Measurements from ENCODE around the gene EIF2B5. TPM values are rescaled to one million over a fixed set of nuclear protein-coding genes. Genes with fewer than 3 reads are reported as not detected.

Gene EIF2B5
- polyA plus RNA-seq, 1 donor (not counting 4 experiments of a cell fraction or from before 2014, with no cell fraction given): 37.9 TPM

GRCh38 chr3:184175981-184176376 lies 40.8 kb downstream of the EIF2B5 start:
- Histone ChIP-seq H3K27me3 (ENCODE audit: control insufficient read depth, extremely low read depth, insufficient read depth, low read length) (no peaks in the 10 kb centered on the region), H4K20me1 (ENCODE audit: control insufficient read depth, extremely low read depth, insufficient read depth, low read length) (no peaks in the 10 kb centered on the region), H3K9me3 (ENCODE audit: control insufficient read depth, low read depth, low read length) (no peaks in the 10 kb centered on the region), H3K9ac (ENCODE audit: control insufficient read depth, extremely low read depth, insufficient read depth, low read length) (peak overlapping the region; percentile 91), H2AFZ (ENCODE audit: control insufficient read depth, low read length) (no peak overlapping the region), H3K79me2 (ENCODE audit: control insufficient read depth, insufficient read depth, low read length) (peaks cover 44% of the 10 kb centered on the region), H3K4me3 (ENCODE audit: control insufficient read depth in 2 of 3, extremely low read depth in 1 of 3, insufficient read depth in 2 of 3, low read depth in 1 of 3, low read length in 3 of 3) (peak overlapping the region; percentile 73 to 91 (median 91)), H3K4me2 (ENCODE audit: control insufficient read depth, extremely low read depth, insufficient read depth, low read depth, low read length) (peak overlapping the region; percentile 98), H3K27ac (ENCODE audit: control insufficient read depth, insufficient read depth, low read length) (peak overlapping the region; percentile 80), H3K9me1 (ENCODE audit: control insufficient read depth, extremely low read depth, insufficient read depth, low read length) (no peaks in the 10 kb centered on the region), H3K36me3 (ENCODE audit: control insufficient read depth in 2 of 2, extremely low read depth in 1 of 2, insufficient read depth in 2 of 2, low read length in 2 of 2) (peaks cover 38 to 46% of the 10 kb centered on the region in 2 experiments), H3K4me1 (ENCODE audit: control insufficient read depth, extremely low read depth, insufficient read depth, low read length) (peaks cover 29% of the 10 kb centered on the region)
- dilution Hi-C loops (cut with MboI; ENCODE audit: extremely low pct_ligation_motif_present, low sequenced_read_pairs): no loop called here
- TF ChIP-seq CTCF (optimal IDR thresholded peaks at IDR 0.05 in 1 of 3, IDR thresholded peaks at IDR 0.05 in 1 of 3, conservative IDR thresholded peaks at IDR 0.05 in 1 of 3; ENCODE audit: extremely low read depth in 1 of 3, insufficient read depth in 2 of 3, low read length in 3 of 3) (no peak), EZH2 (IDR thresholded peaks at IDR 0.05; ENCODE audit: low read length) (no peak)
- FAIRE-seq: no peak
- no peak for DNase-seq (ENCODE audit: low read depth, low spot score)

- Histone ChIP-seq H3K27me3 (ENCODE audit: control insufficient read depth, extremely low read depth, insufficient read depth, low read length) (no peaks in the 10 kb centered on the region), H3K79me2 (ENCODE audit: control insufficient read depth, insufficient read depth, low read length) (peaks cover 44% of the 10 kb centered on the region), H3K9me3 (ENCODE audit: control insufficient read depth, low read depth, low read length) (no peaks in the 10 kb centered on the region), H3K4me1 (ENCODE audit: control insufficient read depth, extremely low read depth, insufficient read depth, low read length) (peaks cover 29% of the 10 kb centered on the region), H3K27ac (ENCODE audit: control insufficient read depth, insufficient read depth, low read length) (peak overlapping the region; percentile 80), H2AFZ (ENCODE audit: control insufficient read depth, low read length) (no peak overlapping the region), H3K36me3 (ENCODE audit: control insufficient read depth in 2 of 2, extremely low read depth in 1 of 2, insufficient read depth in 2 of 2, low read length in 2 of 2) (peaks cover 41 to 50% of the 10 kb centered on the region in 2 experiments), H3K9ac (ENCODE audit: control insufficient read depth, extremely low read depth, insufficient read depth, low read length) (peak overlapping the region; percentile 91), H3K9me1 (ENCODE audit: control insufficient read depth, extremely low read depth, insufficient read depth, low read length) (no peaks in the 10 kb centered on the region), H4K20me1 (ENCODE audit: control insufficient read depth, extremely low read depth, insufficient read depth, low read length) (no peaks in the 10 kb centered on the region), H3K4me3 (ENCODE audit: control insufficient read depth in 2 of 3, extremely low read depth in 1 of 3, insufficient read depth in 2 of 3, low read depth in 1 of 3, low read length in 3 of 3) (peak overlapping the region; percentile 73 to 91 (median 91)), H3K4me2 (ENCODE audit: control insufficient read depth, extremely low read depth, insufficient read depth, low read depth, low read length) (peak overlapping the region; percentile 98)
- TF ChIP-seq CTCF (optimal IDR thresholded peaks at IDR 0.05 in 1 of 3, IDR thresholded peaks at IDR 0.05 in 1 of 3, conservative IDR thresholded peaks at IDR 0.05 in 1 of 3; ENCODE audit: extremely low read depth in 1 of 3, insufficient read depth in 2 of 3, low read length in 3 of 3): no peak
- TF ChIP-seq EZH2 (IDR thresholded peaks at IDR 0.05; ENCODE audit: low read length): no peak
- dilution Hi-C loops (cut with MboI; ENCODE audit: extremely low pct_ligation_motif_present, low sequenced_read_pairs): no loop called here
- no peak for DNase-seq (ENCODE audit: low read depth, low spot score)
- FAIRE-seq: no peak
Measured at GRCh38 chr3:184176377-184177330, 41.5 kb downstream of the EIF2B5 start.
